Thoracic aorta (tissue), 2 donors: Measurements from ENCODE around the gene CNTNAP2. TPM values are rescaled to one million over a fixed set of nuclear protein-coding genes. Genes with fewer than 3 reads are reported as not detected.

Experiments used
- ATAC-seq: fragments of 150-250 bp; one replicate; pipeline ENCODE4 v1.8.0; 2017; ENCODE audit warnings: low read depth; ENCODE audit not compliant: insufficient number of reproducible peaks, low FRiP score
- DNase-seq: peaks from one replicate; pipeline ENCODE4 v3.0.0-alpha.2; 2020; ENCODE audit warnings: low spot score
- H3K27ac ChIP-seq, 2 donors: fragments of 200-600 bp; sonication (generic); 1 replicate in 1 of 2; 2 replicates in 1 of 2; pipeline ENCODE4 v1.5.1; 2016; ENCODE audit warnings: mild to moderate bottlenecking in 2 of 2, moderate library complexity in 2 of 2
- H3K27me3 ChIP-seq: fragments of 200-600 bp; sonication (generic); replicated peaks from 2 replicates; pipeline ENCODE4 v1.6.0; 2016; ENCODE audit warnings: mild to moderate bottlenecking; ENCODE audit not compliant: insufficient read depth
- H3K36me3 ChIP-seq: fragments of 200-600 bp; sonication (generic); one replicate; pipeline ENCODE4 v1.5.1; 2016
- H3K4me1 ChIP-seq, 2 donors: fragments of 200-600 bp; sonication (generic); 1 replicate in 1 of 2; 2 replicates in 1 of 2; pipeline versions ENCODE4 v1.5.1 to v1.6.0; 2016; ENCODE audit warnings: low read depth in 2 of 2, mild to moderate bottlenecking in 1 of 2; ENCODE audit not compliant: control insufficient read depth in 1 of 2
- H3K4me3 ChIP-seq: fragments of 200-600 bp; sonication (generic); 2 replicates; pipeline ENCODE4 v1.5.1; 2016; ENCODE audit warnings: mild to moderate bottlenecking
- H3K9me3 ChIP-seq: fragments of 200-600 bp; sonication (generic); 2 replicates; pipeline ENCODE4 v1.5.1; 2016
- total RNA-seq, 2 donors: library from RNA; depleted of rRNA; stranded (reverse); fragments of >200 nt; gene quantifications; one replicate each; pipeline versions ENCODE4 v1.1.0 to v1.2.3, GENCODE V29; 2016
- TF ChIP-seq, protein P1 (sequence below): fragments of 200-600 bp; sonication (generic); IDR thresholded peaks from one replicate; pipeline ENCODE4 v1.5.1; 2019; ENCODE audit warnings: antibody characterized with exemption

The CNTNAP2 gene
- total RNA-seq, 2 donors from 2014 or later, result not detected

DNA sequence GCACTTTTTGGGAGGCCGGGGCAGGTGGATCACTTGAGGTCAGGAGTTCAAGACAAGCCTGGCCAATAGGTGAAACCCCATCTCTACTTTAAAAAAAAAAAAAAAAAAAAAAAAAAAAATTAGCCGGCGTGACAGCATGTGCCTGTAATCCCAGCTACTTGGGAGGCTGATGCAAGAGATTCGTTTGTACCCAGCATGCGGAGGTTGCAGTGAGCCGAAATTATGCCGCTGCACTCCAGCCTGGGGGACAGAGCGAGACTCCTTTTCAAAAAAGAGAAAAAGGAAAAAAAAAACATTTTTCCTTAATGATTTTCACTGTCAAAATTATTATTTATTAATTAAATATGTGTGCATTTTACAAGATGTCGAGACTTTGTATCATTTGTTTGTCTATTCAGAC, 253.6 kb downstream of the CNTNAP2 start:
- H3K36me3 ChIP-seq, result no peaks in the 10 kb centered on the region
- TF ChIP-seq, protein P1, sequence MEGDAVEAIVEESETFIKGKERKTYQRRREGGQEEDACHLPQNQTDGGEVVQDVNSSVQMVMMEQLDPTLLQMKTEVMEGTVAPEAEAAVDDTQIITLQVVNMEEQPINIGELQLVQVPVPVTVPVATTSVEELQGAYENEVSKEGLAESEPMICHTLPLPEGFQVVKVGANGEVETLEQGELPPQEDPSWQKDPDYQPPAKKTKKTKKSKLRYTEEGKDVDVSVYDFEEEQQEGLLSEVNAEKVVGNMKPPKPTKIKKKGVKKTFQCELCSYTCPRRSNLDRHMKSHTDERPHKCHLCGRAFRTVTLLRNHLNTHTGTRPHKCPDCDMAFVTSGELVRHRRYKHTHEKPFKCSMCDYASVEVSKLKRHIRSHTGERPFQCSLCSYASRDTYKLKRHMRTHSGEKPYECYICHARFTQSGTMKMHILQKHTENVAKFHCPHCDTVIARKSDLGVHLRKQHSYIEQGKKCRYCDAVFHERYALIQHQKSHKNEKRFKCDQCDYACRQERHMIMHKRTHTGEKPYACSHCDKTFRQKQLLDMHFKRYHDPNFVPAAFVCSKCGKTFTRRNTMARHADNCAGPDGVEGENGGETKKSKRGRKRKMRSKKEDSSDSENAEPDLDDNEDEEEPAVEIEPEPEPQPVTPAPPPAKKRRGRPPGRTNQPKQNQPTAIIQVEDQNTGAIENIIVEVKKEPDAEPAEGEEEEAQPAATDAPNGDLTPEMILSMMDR, result no peak
- no peaks in the 10 kb centered on the region for H3K9me3 ChIP-seq
- DNase-seq, result no peak
- no peak overlapping the region for H3K27ac ChIP-seq
- no peaks in the 10 kb centered on the region for H3K4me1 ChIP-seq
- ATAC-seq, result no peak
- no peaks in the 10 kb centered on the region for H3K27me3 ChIP-seq
- H3K4me3 ChIP-seq, result no peak overlapping the region

DNA sequence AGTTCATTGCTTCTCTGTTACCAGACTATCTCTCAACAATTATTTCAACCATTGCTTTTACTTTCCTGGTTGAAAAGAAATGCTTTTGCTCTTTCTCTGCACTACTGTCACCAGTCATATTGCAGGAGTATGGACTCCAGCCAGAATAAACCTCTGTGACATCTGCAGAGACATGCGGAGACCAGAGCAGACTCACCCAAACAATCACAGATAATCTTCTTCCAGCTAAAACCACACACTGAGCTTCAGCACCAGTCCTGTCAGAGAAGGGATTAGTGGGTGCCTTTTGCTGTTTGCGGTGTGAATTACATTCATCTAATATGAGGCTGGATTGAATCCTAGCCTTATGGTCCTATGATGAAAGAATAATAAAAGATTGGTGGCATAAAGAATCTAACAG, 258.6 kb downstream of the CNTNAP2 start:
- no peaks in the 10 kb centered on the region for H3K9me3 ChIP-seq
- TF ChIP-seq, protein P1, result no peak
- no peaks in the 10 kb centered on the region for H3K36me3 ChIP-seq
- no peak overlapping the region for H3K27ac ChIP-seq
- no peaks in the 10 kb centered on the region for H3K27me3 ChIP-seq
- H3K4me1 ChIP-seq, result no peaks in the 10 kb centered on the region
- ATAC-seq (no peak), DNase-seq (no peak)
- no peak overlapping the region for H3K4me3 ChIP-seq

DNA sequence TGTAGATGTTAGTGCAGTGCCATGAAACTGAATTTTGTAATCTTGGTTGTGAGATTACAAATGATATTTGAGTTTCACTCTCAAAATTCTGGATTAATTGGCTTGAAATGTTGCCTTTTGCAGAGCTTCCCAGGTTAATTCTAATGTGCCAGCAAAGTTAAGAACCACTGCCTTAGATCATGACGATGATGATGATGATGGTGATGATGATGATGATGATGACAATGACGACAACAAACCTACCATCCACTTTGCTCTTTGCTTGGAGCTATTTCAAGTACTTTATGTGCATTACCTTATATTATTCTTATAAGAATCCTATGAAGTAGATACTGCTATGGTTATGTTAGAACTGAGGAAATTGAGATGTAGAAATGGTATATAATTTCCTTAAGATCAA, 261.6 kb downstream of the CNTNAP2 start:
- TF ChIP-seq, protein P1, result no peak
- no peaks in the 10 kb centered on the region for H3K27me3 ChIP-seq
- no peak overlapping the region for H3K27ac ChIP-seq
- ATAC-seq (no peak), DNase-seq (no peak)
- no peaks in the 10 kb centered on the region for H3K4me1 ChIP-seq
- H3K9me3 ChIP-seq, result no peaks in the 10 kb centered on the region
- H3K4me3 ChIP-seq, result no peak overlapping the region
- H3K36me3 ChIP-seq, result no peaks in the 10 kb centered on the region

DNA sequence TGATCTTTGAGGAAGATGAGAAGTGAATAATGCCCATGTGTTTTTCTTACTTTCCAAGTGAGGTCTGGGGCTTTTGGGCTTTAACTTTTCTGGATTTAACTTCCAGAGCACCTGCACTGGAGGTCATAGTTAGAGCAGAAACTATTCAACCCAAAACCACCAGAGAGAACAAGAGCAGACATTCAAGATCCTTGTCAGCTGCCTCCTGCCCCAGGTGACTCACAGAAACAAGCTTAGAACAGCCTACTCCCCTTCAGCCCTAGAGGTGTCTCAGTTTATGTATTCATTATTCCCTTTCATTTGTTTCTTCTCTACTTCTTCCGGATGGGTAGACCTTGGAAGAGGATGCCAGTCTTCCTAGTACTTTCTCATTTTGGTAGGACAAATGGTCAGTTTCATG, 270.5 kb downstream of the CNTNAP2 start:
- TF ChIP-seq, protein P1, result no peak
- Histone ChIP-seq H3K36me3 (no peaks in the 10 kb centered on the region), H3K27ac (no peak overlapping the region), H3K4me3 (no peak overlapping the region), H3K27me3 (no peaks in the 10 kb centered on the region), H3K4me1 (no peaks in the 10 kb centered on the region), H3K9me3 (no peaks in the 10 kb centered on the region)
- DNase-seq (no peak), ATAC-seq (no peak)

DNA sequence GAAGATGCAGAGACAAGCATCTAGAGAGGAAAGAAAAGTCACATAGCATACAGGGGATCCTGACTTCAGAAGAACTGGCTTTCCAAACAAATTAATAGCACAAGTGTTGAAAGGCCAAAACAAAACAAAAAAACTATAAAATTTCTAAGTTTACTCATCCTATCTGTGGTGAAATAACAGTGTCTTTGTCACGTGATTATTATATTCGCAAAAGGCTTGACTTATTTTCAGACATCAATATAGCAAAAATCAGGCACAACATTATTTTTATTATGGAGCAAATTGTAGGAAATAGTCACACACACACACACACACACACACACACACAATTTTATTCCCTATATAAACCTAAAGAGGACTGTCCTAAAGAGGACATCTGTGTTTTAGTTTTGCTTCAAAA, 272.3 kb downstream of the CNTNAP2 start:
- Histone ChIP-seq H3K36me3 (no peaks in the 10 kb centered on the region), H3K27me3 (no peaks in the 10 kb centered on the region), H3K9me3 (no peaks in the 10 kb centered on the region), H3K27ac (no peak overlapping the region), H3K4me3 (no peak overlapping the region), H3K4me1 (no peaks in the 10 kb centered on the region)
- no peak for DNase-seq
- TF ChIP-seq, protein P1, result no peak
- ATAC-seq, result no peak
